ENCODE measurements around the gene GMPPA. TPM values are rescaled to one million over a fixed set of nuclear protein-coding genes. Genes with fewer than 3 reads are reported as not detected.

The GMPPA gene
- total RNA-seq, 4 donors from 2014 or later, result 18.1 to 31.1 (median 26.4) TPM

DNA sequence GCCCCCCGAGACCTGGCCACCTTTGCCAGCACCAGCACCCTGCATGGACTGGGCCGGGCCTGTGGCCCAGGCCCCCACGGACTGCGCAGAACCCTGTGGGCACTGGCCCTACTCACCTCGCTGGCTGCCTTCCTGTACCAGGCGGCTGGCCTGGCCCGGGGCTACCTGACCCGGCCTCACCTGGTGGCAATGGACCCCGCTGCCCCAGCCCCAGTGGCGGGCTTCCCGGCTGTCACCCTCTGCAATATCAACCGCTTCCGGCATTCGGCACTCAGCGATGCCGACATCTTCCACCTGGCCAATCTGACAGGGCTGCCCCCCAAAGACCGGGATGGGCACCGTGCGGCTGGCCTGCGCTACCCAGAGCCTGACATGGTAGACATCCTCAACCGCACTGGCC is 16.1 kb downstream of the GMPPA start:
- Histone ChIP-seq H3K9me3 (no peaks in the 10 kb centered on the region), H3K27me3 (peaks cover 5 to 100% (median 20%) of the 10 kb centered on the region in 4 donors), H3K4me3 (no peak overlapping the region), H3K36me3 (no peaks in the 10 kb centered on the region), H3K27ac (no peak overlapping the region), H3K4me1 (peaks cover 4 to 29% (median 8%) of the 10 kb centered on the region in 3 donors)
- DNase-seq, result no peak
- TF ChIP-seq POLR2A (IDR thresholded peaks at IDR 0.05), result no peak
- TF ChIP-seq, protein P1, sequence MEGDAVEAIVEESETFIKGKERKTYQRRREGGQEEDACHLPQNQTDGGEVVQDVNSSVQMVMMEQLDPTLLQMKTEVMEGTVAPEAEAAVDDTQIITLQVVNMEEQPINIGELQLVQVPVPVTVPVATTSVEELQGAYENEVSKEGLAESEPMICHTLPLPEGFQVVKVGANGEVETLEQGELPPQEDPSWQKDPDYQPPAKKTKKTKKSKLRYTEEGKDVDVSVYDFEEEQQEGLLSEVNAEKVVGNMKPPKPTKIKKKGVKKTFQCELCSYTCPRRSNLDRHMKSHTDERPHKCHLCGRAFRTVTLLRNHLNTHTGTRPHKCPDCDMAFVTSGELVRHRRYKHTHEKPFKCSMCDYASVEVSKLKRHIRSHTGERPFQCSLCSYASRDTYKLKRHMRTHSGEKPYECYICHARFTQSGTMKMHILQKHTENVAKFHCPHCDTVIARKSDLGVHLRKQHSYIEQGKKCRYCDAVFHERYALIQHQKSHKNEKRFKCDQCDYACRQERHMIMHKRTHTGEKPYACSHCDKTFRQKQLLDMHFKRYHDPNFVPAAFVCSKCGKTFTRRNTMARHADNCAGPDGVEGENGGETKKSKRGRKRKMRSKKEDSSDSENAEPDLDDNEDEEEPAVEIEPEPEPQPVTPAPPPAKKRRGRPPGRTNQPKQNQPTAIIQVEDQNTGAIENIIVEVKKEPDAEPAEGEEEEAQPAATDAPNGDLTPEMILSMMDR (IDR thresholded peaks at IDR 0.05), result no peak
- intact Hi-C loops (cut with DNase I), result no loop called here
- 80 to 90% methylated on average over 2 to 3 of the region's 21 CpGs for WGBS, 2 donors

DNA sequence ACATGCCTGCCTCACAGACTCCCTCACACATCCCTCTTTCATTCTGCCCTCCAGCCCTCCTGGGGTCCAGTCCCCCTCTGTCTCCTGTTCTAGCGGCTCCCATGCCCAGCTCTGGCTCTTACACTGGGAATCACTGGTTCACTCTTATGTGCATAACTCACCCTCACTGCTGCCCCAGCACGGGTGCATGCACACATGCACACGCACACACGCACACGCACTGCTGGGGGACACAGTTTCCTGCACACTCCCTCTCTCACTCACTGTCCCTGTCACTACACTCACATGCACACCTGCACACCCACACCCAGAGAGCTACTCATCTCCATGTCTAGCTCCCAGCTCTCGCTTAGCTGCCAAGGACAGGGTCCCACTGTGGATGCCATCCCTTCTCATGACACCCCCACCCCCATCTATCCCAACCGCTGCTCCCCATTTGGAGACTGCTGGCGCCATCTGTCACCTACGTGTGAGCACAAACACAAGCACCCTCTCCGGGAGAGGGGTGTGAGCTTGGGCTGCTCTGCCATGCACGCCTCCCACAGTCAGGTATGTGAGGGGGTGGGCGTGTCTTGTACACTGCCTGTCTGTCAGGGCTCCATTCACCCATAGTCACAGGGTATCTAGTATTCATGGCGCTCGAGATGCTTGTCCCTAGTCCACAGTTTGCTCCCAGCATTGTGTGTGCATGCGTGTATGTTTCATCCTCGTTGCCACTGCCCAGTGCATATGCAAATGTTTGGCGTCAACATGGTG is 17.4 kb downstream of the GMPPA start:
- intact Hi-C loops (cut with DNase I), result no loop called here
- Histone ChIP-seq H3K27me3 (peaks cover 5 to 100% (median 17%) of the 10 kb centered on the region in 4 donors), H3K4me1 (peaks cover 0 to 25% (median 5%) of the 10 kb centered on the region in 3 donors), H3K36me3 (no peaks in the 10 kb centered on the region), H3K27ac (no peak overlapping the region), H3K9me3 (no peaks in the 10 kb centered on the region), H3K4me3 (no peak overlapping the region)
- 48 to 56% methylated on average over 11 to 13 of the region's 17 CpGs for WGBS, 2 donors
- DNase-seq, result no peak
- TF ChIP-seq POLR2A (IDR thresholded peaks at IDR 0.05), result no peak

DNA sequence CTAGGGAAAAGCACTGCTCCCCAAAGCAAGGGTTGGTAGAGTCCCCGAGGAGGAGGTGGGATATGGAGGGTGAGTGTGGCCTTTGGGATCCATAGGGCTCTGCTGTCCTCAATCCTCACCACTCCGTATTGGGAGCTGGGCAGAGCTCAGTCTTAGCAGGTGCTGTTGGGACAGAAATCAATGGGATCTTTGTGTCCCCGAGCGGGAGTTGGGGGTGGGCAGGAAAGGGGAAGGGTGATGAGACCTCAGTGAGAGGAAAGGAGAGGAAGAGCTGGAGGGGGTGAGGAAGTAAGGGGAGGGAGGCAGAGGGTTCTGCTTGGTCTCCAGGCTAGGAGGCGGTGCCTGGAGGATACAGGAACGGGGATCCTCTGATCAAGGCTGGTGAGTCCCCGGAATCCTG is 18.2 kb downstream of the GMPPA start:
- intact Hi-C loops (cut with DNase I), result no loop called here
- Histone ChIP-seq H3K4me3 (no peak overlapping the region), H3K36me3 (no peaks in the 10 kb centered on the region), H3K9me3 (no peaks in the 10 kb centered on the region), H3K27me3 (peaks cover 5 to 100% (median 18%) of the 10 kb centered on the region in 4 donors), H3K4me1 (peaks cover 6 to 33% (median 11%) of the 10 kb centered on the region in 3 donors), H3K27ac (no peak overlapping the region)
- no peak for TF ChIP-seq POLR2A (IDR thresholded peaks at IDR 0.05)
- TF ChIP-seq, protein P1 (IDR thresholded peaks at IDR 0.05), result no peak
- no peak for DNase-seq
- WGBS, 2 donors, result 39 to 57% methylated on average over 7 of the region's 7 CpGs

DNA sequence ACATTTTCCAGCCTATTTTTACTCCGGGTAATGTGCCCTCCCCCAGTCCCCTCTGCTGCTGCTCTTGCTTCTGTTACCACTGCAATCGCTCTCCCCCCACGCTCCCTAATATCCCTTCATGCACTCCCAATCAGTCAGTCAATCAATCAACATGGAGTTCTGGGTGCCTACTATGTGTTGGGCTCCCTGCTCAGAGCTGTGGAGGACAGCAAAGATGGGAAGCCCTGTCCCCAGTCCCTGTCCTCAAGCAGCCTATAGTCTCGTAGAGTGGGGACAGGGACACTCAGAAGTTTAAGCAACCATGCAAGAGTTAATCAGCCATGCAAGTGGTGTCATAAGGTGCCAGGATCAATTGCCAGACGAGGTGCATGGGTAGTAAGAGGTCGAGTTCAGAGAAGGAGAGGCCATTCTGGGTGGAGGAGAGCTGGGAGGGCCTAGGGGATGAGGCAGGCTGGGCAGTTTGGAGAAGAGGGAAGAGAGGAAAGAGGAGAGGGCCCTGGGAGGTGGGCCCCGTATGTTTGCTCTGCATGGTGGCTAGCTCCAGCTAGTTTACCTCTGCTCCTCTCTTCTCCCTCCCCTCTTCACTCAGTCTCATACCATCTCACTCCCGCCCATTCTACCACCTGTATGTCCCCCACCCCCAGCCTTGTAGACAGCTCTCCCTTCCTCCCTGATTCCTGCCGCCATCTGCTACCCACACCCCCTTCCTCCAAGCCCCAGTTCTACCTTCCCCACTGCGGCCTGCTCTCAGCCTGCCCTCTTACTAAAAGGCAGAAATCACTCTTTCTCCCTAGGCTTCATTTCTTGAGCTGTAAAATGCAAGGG is 19.5 kb downstream of the GMPPA start:
- peaks cover 19 to 41% (median 20%) of the 10 kb centered on the region in 3 donors for H3K4me1 ChIP-seq
- no peak overlapping the region for H3K4me3 ChIP-seq
- DNase-seq, result no peak
- intact Hi-C loops (cut with DNase I), result no loop called here
- TF ChIP-seq POLR2A (IDR thresholded peaks at IDR 0.05), result no peak
- TF ChIP-seq, protein P1 (IDR thresholded peaks at IDR 0.05), result no peak
- H3K9me3 ChIP-seq, result no peaks in the 10 kb centered on the region
- no peak overlapping the region for H3K27ac ChIP-seq
- no peaks in the 10 kb centered on the region for H3K36me3 ChIP-seq
- peaks cover 11 to 100% (median 15%) of the 10 kb centered on the region in 4 donors for H3K27me3 ChIP-seq
- WGBS, 2 donors, result 49 to 57% methylated on average over 9 to 10 of the region's 10 CpGs

DNA sequence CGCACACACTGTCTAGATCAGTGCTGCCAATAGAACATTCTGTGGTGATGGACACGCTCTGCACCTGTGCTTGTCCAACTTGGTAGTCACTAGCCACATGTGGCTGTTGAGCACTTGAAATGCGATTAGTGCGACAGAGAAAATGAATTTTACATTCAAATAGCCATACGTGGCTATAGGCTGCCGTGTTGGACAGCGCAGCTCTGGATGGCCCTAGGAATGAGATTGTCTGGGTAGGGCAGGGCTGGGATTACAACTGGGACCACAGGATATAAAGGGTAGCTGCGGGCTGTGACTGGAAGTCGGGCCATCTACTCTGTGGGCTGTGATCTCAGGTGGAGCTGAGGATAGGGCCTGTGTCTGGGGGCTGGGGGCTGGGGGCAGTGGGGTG is 20.8 kb downstream of the GMPPA start:
- intact Hi-C loops (cut with DNase I), result no loop called here
- peaks cover 5 to 100% (median 9%) of the 10 kb centered on the region in 4 donors for H3K27me3 ChIP-seq
- TF ChIP-seq, protein P1 (IDR thresholded peaks at IDR 0.05), result no peak
- TF ChIP-seq POLR2A (IDR thresholded peaks at IDR 0.05), result no peak

More for the DNA sequence above, 20.8 kb downstream of the GMPPA start:
- Histone ChIP-seq H3K27ac (no peak overlapping the region), H3K9me3 (no peaks in the 10 kb centered on the region), H3K36me3 (no peaks in the 10 kb centered on the region), H3K4me1 (peaks cover 17 to 34% (median 21%) of the 10 kb centered on the region in 3 donors), H3K4me3 (no peak overlapping the region)
- 83 to 91% methylated on average over 9 of the region's 9 CpGs for WGBS, 2 donors
- DNase-seq, result no peak
